Astrocyte of the spinal cord (primary cell): Measurements from ENCODE around the gene EPS8L3.

Experiments used
- DNase-seq: peaks from one replicate; pipeline ENCODE4 v3.0.0; 2011; ENCODE audit warnings: low read depth, low spot score
- H3K4me3 ChIP-seq: 2 replicates; pipeline ENCODE4 v1.5.1; 2011; ENCODE audit warnings: low read depth, mild to moderate bottlenecking, low read length, moderate library complexity
- in situ Hi-C: cut with HindIII; loops from 2 replicates; pipeline ENCODE4 v1.10.0; 2017; ENCODE audit warnings: low sequenced_read_pairs
- TF ChIP-seq, protein P1 (sequence below): IDR thresholded peaks from 2 replicates; pipeline ENCODE4 v1.5.1; 2012; ENCODE audit warnings: low read depth, mild to moderate bottlenecking, low read length, inconsistent platforms

Gene EPS8L3

GRCh38 chr1:109719337-109719837 is 44.3 kb downstream of the EPS8L3 start:
- peak; percentile 41 for DNase-seq
- in situ Hi-C loops: no loop called here
- TF ChIP-seq, protein P1, sequence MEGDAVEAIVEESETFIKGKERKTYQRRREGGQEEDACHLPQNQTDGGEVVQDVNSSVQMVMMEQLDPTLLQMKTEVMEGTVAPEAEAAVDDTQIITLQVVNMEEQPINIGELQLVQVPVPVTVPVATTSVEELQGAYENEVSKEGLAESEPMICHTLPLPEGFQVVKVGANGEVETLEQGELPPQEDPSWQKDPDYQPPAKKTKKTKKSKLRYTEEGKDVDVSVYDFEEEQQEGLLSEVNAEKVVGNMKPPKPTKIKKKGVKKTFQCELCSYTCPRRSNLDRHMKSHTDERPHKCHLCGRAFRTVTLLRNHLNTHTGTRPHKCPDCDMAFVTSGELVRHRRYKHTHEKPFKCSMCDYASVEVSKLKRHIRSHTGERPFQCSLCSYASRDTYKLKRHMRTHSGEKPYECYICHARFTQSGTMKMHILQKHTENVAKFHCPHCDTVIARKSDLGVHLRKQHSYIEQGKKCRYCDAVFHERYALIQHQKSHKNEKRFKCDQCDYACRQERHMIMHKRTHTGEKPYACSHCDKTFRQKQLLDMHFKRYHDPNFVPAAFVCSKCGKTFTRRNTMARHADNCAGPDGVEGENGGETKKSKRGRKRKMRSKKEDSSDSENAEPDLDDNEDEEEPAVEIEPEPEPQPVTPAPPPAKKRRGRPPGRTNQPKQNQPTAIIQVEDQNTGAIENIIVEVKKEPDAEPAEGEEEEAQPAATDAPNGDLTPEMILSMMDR: no peak
- no peak overlapping the region for H3K4me3 ChIP-seq

GRCh38 chr1:109718495-109718894 is 45.2 kb downstream of the EPS8L3 start:
- in situ Hi-C loops: no loop called here

GRCh38 chr1:109717729-109718128 is 46.0 kb downstream of the EPS8L3 start:
- H3K4me3 ChIP-seq: no peak overlapping the region
- no peak for DNase-seq
- in situ Hi-C loops: no loop called here
- TF ChIP-seq, protein P1: no peak

More at GRCh38 chr1:109718495-109718894, 45.2 kb downstream of the EPS8L3 start:
- DNase-seq: no peak
- TF ChIP-seq, protein P1: no peak
- H3K4me3 ChIP-seq: no peak overlapping the region

DNA sequence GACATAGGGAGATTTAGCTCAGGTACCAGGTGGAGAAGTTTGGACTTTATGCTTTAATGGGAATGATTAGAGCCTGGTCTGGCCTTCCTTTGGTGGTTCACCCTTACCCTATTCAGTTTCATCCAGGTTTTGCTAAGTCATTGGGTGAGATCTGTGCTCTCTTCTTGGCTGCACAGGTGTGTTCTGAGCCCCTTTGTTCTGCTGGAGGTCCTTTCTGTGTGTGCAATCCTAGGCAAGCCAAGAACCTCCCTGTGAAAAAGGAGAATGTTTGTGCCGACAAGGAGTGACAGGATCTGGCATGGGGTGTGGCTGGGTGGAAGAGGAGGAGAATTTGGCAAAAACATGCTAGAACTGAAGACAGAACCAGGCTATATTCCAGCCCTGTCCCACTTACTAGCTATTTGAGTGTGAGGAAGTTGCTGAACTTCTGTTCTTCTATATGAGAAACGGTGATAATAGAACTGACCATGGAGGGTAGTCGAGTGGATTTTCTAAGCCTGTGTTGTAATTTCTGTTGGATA is 47.1 kb downstream of the EPS8L3 start:
- no peak overlapping the region for H3K4me3 ChIP-seq
- TF ChIP-seq, protein P1: no peak
- no peak for DNase-seq
- in situ Hi-C loops: no loop called here

- H3K4me3 ChIP-seq: no peak overlapping the region
- TF ChIP-seq, protein P1: no peak
- DNase-seq: no peak
- in situ Hi-C loops: no loop called here
Measured at GRCh38 chr1:109716121-109716520, 47.6 kb downstream of the EPS8L3 start.

DNA sequence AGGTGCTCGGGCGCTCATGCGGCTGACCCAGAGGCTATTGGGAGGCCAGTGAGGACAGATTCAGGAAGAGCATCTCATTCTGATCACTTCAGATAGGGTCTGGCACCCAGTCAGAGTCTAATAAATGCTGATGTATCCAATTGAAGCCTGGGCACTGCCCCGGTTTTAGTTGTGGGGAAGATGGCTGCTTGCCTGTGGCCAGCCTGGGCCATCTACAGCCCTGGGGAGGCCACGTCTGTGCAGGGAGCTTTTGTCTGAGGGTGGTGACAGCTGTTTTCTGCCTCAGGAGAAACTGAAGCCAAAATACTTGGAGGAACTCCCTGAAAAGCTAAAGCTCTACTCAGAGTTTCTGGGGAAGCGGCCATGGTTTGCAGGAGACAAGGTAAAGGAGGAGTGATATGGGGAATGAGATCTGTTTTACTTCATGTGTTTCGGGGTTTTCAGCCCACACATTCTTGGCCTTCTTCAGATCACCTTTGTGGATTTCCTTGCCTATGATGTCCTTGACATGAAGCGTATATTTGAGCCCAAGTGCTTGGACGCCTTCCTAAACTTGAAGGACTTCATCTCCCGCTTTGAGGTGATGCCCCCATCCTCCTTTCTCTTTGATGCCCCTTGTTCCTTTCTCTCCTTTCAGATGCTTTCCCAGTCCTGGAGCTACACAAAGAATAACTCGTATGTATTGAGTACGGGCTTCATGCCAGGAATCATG is 48.9 kb downstream of the EPS8L3 start:
- H3K4me3 ChIP-seq: no peak overlapping the region
- in situ Hi-C loops: no loop called here
- TF ChIP-seq, protein P1: no peak
- DNase-seq: no peak
